K562 (cell line): ENCODE measurements around the gene PSD4.

Source experiments
- CHD4 ChIP-seq: fragments of 200-600 bp; sonication (generic); IDR thresholded peaks from 3 replicates; pipeline ENCODE4 v1.6.1; 2012; ENCODE audit warnings: low read depth, mild to moderate bottlenecking, mixed read lengths, low read length, inconsistent platforms; ENCODE audit not compliant: insufficient read depth, insufficient replicate concordance, poor library complexity, severe bottlenecking
- SAFB2 ChIP-seq: fragments of 200-400 bp; formaldehyde crosslinking; IDR thresholded peaks from 2 replicates; pipeline ENCODE4 v1.6.1; 2018; ENCODE audit warnings: borderline replicate concordance, low read length, low read depth, moderate library complexity; ENCODE audit not compliant: severe bottlenecking

DNA sequence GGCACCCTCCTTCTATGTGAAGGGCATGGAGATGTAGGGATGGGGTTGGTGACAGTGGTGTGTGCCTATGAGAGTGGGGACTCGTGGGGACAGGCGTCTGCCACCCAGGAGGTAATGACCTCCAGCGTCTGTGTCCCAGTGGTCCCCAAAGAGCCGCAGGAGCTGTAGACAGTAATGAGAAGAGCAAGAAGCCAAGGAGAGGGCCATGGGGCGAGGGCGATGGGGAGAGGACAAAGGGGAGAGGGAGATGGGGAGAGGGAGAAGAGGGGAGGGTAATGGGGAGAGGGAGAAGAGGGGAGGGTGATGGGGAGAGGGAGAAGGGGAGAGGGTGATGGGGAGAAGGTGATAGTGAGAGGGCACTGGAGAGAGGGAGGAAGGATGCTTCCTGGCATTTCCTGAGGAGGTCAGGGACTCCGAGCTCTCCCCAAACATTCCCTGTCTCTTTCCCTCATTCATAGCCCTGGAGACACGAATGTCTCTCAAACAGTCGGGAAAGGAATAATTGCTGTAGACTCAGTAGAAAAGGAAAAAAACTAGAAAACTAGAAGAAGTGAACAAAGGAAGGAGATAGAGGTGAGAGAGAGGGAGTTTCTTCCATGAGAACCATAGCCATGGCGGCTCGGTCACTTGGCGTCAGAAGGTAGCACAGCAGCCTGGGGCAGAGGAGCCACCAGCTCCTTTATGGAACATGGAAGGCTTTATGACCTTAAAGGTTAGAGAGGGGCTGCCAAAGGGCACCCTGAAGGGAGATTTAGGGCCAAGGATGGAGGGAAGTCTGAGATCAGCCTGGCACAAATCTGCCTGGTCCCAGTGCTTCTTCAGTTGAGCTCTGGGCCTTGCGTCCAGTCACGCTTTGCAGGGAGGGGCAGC lies 39.5 kb downstream of the PSD4 start:
- TF ChIP-seq SAFB2: no peak
- no peak for TF ChIP-seq CHD4
